Parathyroid adenoma (tissue), 2 donors: ENCODE data around the gene ODF4.

Experiments
- H2AFZ ChIP-seq: fragments of 300-600 bp; sonication (generic); one replicate; pipeline ENCODE4 v1.7.0; 2017; ENCODE audit warnings: antibody characterized with exemption, mild to moderate bottlenecking
- H3K27ac ChIP-seq: fragments of 300-600 bp; sonication (generic); one replicate; pipeline ENCODE4 v1.7.0; 2017
- H3K27me3 ChIP-seq: fragments of 300-600 bp; sonication (generic); one replicate; pipeline ENCODE4 v1.7.0; 2017; ENCODE audit warnings: low read length; ENCODE audit not compliant: control insufficient read depth, insufficient read depth
- H3K36me3 ChIP-seq: fragments of 300-600 bp; sonication (generic); one replicate; pipeline ENCODE4 v1.7.0; 2017; ENCODE audit warnings: low read length; ENCODE audit not compliant: control insufficient read depth, insufficient read depth
- H3K4me1 ChIP-seq: fragments of 300-600 bp; sonication (generic); one replicate; pipeline ENCODE4 v1.7.0; 2017; ENCODE audit warnings: control low read depth
- H3K4me2 ChIP-seq: fragments of 300-600 bp; sonication (generic); one replicate; pipeline ENCODE4 v1.7.0; 2017; ENCODE audit warnings: low read length
- H3K4me3 ChIP-seq: fragments of 300-600 bp; sonication (generic); one replicate; pipeline ENCODE4 v1.7.0; 2017; ENCODE audit warnings: low read depth, low read length
- H3K79me2 ChIP-seq: fragments of 300-600 bp; sonication (generic); one replicate; pipeline ENCODE4 v1.7.0; 2017; ENCODE audit warnings: control low read depth
- H3K9ac ChIP-seq: fragments of 300-600 bp; sonication (generic); one replicate; pipeline ENCODE4 v1.7.0; 2017; ENCODE audit warnings: mild to moderate bottlenecking
- H3K9me3 ChIP-seq: fragments of 300-600 bp; sonication (generic); one replicate; pipeline ENCODE4 v1.7.0; 2017; ENCODE audit warnings: low read length; ENCODE audit not compliant: control insufficient read depth
- TF ChIP-seq, protein P1 (sequence below): fragments of 300-600 bp; sonication (generic); IDR thresholded peaks from one replicate; pipeline ENCODE4 v1.7.0; 2017; ENCODE audit warnings: antibody characterized with exemption, mild to moderate bottlenecking
- donor health status: primary hyperparathyroidism.

Gene ODF4

DNA sequence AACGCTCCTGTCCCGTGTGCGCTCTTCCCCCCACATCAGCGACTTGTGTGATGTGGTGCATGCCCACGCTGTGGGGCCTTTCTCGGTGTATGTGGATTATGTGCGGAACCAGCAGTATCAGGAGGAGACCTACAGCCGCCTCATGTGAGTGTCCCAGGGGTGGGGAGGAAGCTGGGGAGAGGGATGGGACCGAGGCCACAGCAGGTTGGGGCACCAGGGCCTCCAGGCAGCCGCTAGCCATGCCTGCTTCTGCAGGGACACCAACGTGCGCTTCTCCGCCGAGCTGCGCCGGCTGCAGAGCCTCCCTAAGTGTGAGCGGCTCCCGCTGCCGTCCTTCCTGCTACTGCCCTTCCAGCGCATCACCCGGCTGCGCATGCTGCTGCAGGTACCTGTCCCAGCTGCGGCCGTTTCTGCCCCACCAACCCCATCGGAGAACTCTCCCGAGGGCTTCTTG, 23.8 kb upstream of the ODF4 start:
- H3K4me3 ChIP-seq = no peak overlapping the region

GRCh38 chr17:8318010-8318935, 21.4 kb upstream of the ODF4 start:
- H3K36me3 ChIP-seq = no peaks in the 10 kb centered on the region
- no peaks in the 10 kb centered on the region for H3K27me3 ChIP-seq

More for the DNA sequence above, 23.8 kb upstream of the ODF4 start:
- no peak overlapping the region for H3K4me2 ChIP-seq
- no peak overlapping the region for H3K9ac ChIP-seq
- no peak overlapping the region for H3K27ac ChIP-seq
- H3K36me3 ChIP-seq = no peaks in the 10 kb centered on the region
- H3K79me2 ChIP-seq = no peaks in the 10 kb centered on the region
- TF ChIP-seq, protein P1, sequence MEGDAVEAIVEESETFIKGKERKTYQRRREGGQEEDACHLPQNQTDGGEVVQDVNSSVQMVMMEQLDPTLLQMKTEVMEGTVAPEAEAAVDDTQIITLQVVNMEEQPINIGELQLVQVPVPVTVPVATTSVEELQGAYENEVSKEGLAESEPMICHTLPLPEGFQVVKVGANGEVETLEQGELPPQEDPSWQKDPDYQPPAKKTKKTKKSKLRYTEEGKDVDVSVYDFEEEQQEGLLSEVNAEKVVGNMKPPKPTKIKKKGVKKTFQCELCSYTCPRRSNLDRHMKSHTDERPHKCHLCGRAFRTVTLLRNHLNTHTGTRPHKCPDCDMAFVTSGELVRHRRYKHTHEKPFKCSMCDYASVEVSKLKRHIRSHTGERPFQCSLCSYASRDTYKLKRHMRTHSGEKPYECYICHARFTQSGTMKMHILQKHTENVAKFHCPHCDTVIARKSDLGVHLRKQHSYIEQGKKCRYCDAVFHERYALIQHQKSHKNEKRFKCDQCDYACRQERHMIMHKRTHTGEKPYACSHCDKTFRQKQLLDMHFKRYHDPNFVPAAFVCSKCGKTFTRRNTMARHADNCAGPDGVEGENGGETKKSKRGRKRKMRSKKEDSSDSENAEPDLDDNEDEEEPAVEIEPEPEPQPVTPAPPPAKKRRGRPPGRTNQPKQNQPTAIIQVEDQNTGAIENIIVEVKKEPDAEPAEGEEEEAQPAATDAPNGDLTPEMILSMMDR = no peak
- H3K27me3 ChIP-seq = no peaks in the 10 kb centered on the region
- peaks cover 8% of the 10 kb centered on the region for H3K4me1 ChIP-seq
- H2AFZ ChIP-seq = peak overlapping the region; percentile 82
- no peaks in the 10 kb centered on the region for H3K9me3 ChIP-seq

DNA sequence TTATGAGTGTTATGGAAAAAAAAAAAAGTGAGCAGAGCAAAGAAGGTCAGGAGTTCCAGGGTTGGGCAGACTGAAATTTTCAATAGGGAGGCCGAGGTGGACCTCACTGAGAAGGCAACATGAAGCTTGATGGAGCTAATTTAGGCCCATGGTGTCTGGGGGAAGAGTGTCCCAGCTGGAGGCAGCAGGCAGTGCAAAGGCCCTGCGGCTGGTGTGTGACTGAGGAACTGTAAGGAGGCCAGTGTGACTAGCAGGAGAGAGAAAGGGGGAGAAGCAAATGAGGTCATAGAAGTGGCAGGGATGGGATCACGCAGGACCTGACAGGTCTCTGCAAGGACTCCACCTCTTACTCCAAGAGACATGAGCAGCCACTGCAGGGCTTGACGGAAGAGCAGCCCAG, 19.4 kb upstream of the ODF4 start:
- TF ChIP-seq, protein P1 = no peak
- Histone ChIP-seq H3K4me2 (no peak overlapping the region), H3K9ac (no peak overlapping the region), H3K9me3 (no peaks in the 10 kb centered on the region), H3K36me3 (no peaks in the 10 kb centered on the region), H3K4me3 (no peak overlapping the region), H3K27me3 (no peaks in the 10 kb centered on the region), H3K4me1 (peaks cover 5% of the 10 kb centered on the region), H3K27ac (no peak overlapping the region), H2AFZ (no peak overlapping the region), H3K79me2 (no peaks in the 10 kb centered on the region)

More at GRCh38 chr17:8318010-8318935, 21.4 kb upstream of the ODF4 start:
- H3K4me3 ChIP-seq = no peak overlapping the region
- H3K79me2 ChIP-seq = no peaks in the 10 kb centered on the region
- H3K9ac ChIP-seq = no peak overlapping the region
- H3K4me1 ChIP-seq = peaks cover 8% of the 10 kb centered on the region
- H3K4me2 ChIP-seq = no peak overlapping the region
- H3K27ac ChIP-seq = no peak overlapping the region
- TF ChIP-seq, protein P1 = no peak
- H3K9me3 ChIP-seq = no peaks in the 10 kb centered on the region
- no peak overlapping the region for H2AFZ ChIP-seq

DNA sequence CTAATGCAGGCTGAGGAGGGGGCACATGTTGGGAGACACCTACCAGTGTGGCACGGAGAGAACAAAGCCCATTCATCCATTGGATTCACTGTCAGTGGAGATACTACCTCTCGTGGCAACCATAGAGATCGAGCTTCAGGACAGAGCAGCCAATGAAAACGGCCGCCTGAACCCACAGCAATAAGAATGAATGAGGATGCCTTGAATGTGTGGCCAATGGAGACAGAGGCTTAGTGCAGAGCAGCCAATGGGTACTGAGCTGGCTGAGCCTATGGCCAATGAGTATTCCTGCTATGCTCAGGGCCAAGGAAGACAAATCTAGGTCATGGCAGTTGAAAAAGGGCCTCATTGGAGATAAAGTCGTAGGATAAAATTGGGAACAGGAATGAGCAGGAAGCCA, 18.6 kb upstream of the ODF4 start:
- Histone ChIP-seq H2AFZ (no peak overlapping the region), H3K79me2 (no peaks in the 10 kb centered on the region), H3K9ac (no peak overlapping the region), H3K4me2 (no peak overlapping the region), H3K4me3 (no peak overlapping the region), H3K27ac (no peak overlapping the region), H3K4me1 (no peaks in the 10 kb centered on the region), H3K36me3 (no peaks in the 10 kb centered on the region), H3K9me3 (no peaks in the 10 kb centered on the region), H3K27me3 (no peaks in the 10 kb centered on the region)
- TF ChIP-seq, protein P1 = no peak
